Rectal smooth muscle tissue (tissue), 1 donor: ENCODE measurements around the gene CNTNAP5.

Experiments used
- H3K27ac ChIP-seq: one replicate; pipeline ENCODE4 v1.7.0; 2013; ENCODE audit warnings: low read depth, low read length, inconsistent platforms
- H3K27me3 ChIP-seq: one replicate; pipeline ENCODE4 v1.7.0; 2013; ENCODE audit warnings: low read length; ENCODE audit not compliant: control insufficient read depth, insufficient read depth
- H3K36me3 ChIP-seq: one replicate; pipeline ENCODE4 v1.7.0; 2013; ENCODE audit warnings: low read length; ENCODE audit not compliant: control insufficient read depth, insufficient read depth
- H3K4me1 ChIP-seq: one replicate; pipeline ENCODE4 v1.7.0; 2013; ENCODE audit warnings: low read length; ENCODE audit not compliant: control insufficient read depth, insufficient read depth
- H3K4me3 ChIP-seq: one replicate; pipeline ENCODE4 v1.7.0; 2013; ENCODE audit warnings: low read length
- H3K9ac ChIP-seq: one replicate; pipeline ENCODE4 v1.7.0; 2013; ENCODE audit warnings: low read length

The CNTNAP5 gene

GRCh38 chr2:124289615-124290014 lies 264.5 kb downstream of the CNTNAP5 start:
- Histone ChIP-seq H3K4me1 (no peaks in the 10 kb centered on the region), H3K27me3 (no peaks in the 10 kb centered on the region), H3K4me3 (no peak overlapping the region)

GRCh38 chr2:124296470-124296869 lies 271.4 kb downstream of the CNTNAP5 start:
- no peaks in the 10 kb centered on the region for H3K36me3 ChIP-seq
- H3K4me3 ChIP-seq: no peak overlapping the region
- no peaks in the 10 kb centered on the region for H3K4me1 ChIP-seq
- no peak overlapping the region for H3K9ac ChIP-seq
- no peak overlapping the region for H3K27ac ChIP-seq
- H3K27me3 ChIP-seq: no peaks in the 10 kb centered on the region

More at GRCh38 chr2:124289615-124290014, 264.5 kb downstream of the CNTNAP5 start:
- no peak overlapping the region for H3K9ac ChIP-seq
- no peak overlapping the region for H3K27ac ChIP-seq
- no peaks in the 10 kb centered on the region for H3K36me3 ChIP-seq

- H3K27ac ChIP-seq: no peak overlapping the region
Observed at GRCh38 chr2:124301915-124302314, 276.8 kb downstream of the CNTNAP5 start.

GRCh38 chr2:124308319-124309062 lies 283.4 kb downstream of the CNTNAP5 start:
- no peak overlapping the region for H3K9ac ChIP-seq
- H3K27ac ChIP-seq: no peak overlapping the region
- no peak overlapping the region for H3K4me3 ChIP-seq
- H3K27me3 ChIP-seq: no peaks in the 10 kb centered on the region
- no peaks in the 10 kb centered on the region for H3K36me3 ChIP-seq
- no peaks in the 10 kb centered on the region for H3K4me1 ChIP-seq

More at GRCh38 chr2:124301915-124302314, 276.8 kb downstream of the CNTNAP5 start:
- Histone ChIP-seq H3K27me3 (no peaks in the 10 kb centered on the region), H3K9ac (no peak overlapping the region), H3K36me3 (no peaks in the 10 kb centered on the region), H3K4me1 (no peaks in the 10 kb centered on the region), H3K4me3 (no peak overlapping the region)

- Histone ChIP-seq H3K27me3 (no peaks in the 10 kb centered on the region), H3K36me3 (no peaks in the 10 kb centered on the region), H3K27ac (no peak overlapping the region), H3K4me3 (no peak overlapping the region), H3K9ac (no peak overlapping the region), H3K4me1 (no peaks in the 10 kb centered on the region)
Observed at GRCh38 chr2:124309563-124310138, 284.6 kb downstream of the CNTNAP5 start.

- no peak overlapping the region for H3K4me3 ChIP-seq
- no peak overlapping the region for H3K27ac ChIP-seq
- no peak overlapping the region for H3K9ac ChIP-seq
- no peaks in the 10 kb centered on the region for H3K36me3 ChIP-seq
- no peaks in the 10 kb centered on the region for H3K27me3 ChIP-seq
- H3K4me1 ChIP-seq: no peaks in the 10 kb centered on the region
Observed at GRCh38 chr2:124310671-124311070, 285.6 kb downstream of the CNTNAP5 start.

GRCh38 chr2:124314084-124314483 lies 289.0 kb downstream of the CNTNAP5 start:
- Histone ChIP-seq H3K4me1 (no peaks in the 10 kb centered on the region), H3K36me3 (no peaks in the 10 kb centered on the region), H3K27ac (no peak overlapping the region), H3K4me3 (no peak overlapping the region), H3K9ac (no peak overlapping the region), H3K27me3 (no peaks in the 10 kb centered on the region)

- Histone ChIP-seq H3K27ac (no peak overlapping the region), H3K9ac (no peak overlapping the region), H3K4me3 (no peak overlapping the region), H3K36me3 (no peaks in the 10 kb centered on the region), H3K4me1 (no peaks in the 10 kb centered on the region), H3K27me3 (no peaks in the 10 kb centered on the region)
Observed at GRCh38 chr2:124315221-124315880, 290.3 kb downstream of the CNTNAP5 start.

GRCh38 chr2:124316133-124316532 lies 291.0 kb downstream of the CNTNAP5 start:
- Histone ChIP-seq H3K36me3 (no peaks in the 10 kb centered on the region), H3K9ac (no peak overlapping the region), H3K4me1 (no peaks in the 10 kb centered on the region), H3K27me3 (no peaks in the 10 kb centered on the region), H3K27ac (no peak overlapping the region), H3K4me3 (no peak overlapping the region)

- Histone ChIP-seq H3K27me3 (no peaks in the 10 kb centered on the region), H3K36me3 (no peaks in the 10 kb centered on the region)
Observed at GRCh38 chr2:124316881-124317605, 292.0 kb downstream of the CNTNAP5 start.

GRCh38 chr2:124317628-124318027 lies 292.5 kb downstream of the CNTNAP5 start:
- no peak overlapping the region for H3K4me3 ChIP-seq
- no peak overlapping the region for H3K27ac ChIP-seq
- no peaks in the 10 kb centered on the region for H3K36me3 ChIP-seq
- H3K4me1 ChIP-seq: no peaks in the 10 kb centered on the region
- no peak overlapping the region for H3K9ac ChIP-seq
- H3K27me3 ChIP-seq: no peaks in the 10 kb centered on the region

More at GRCh38 chr2:124316881-124317605, 292.0 kb downstream of the CNTNAP5 start:
- H3K4me1 ChIP-seq: no peaks in the 10 kb centered on the region
- H3K27ac ChIP-seq: no peak overlapping the region
- H3K9ac ChIP-seq: no peak overlapping the region
- no peak overlapping the region for H3K4me3 ChIP-seq

- Histone ChIP-seq H3K4me3 (no peak overlapping the region), H3K4me1 (no peaks in the 10 kb centered on the region), H3K9ac (peak overlapping the region; percentile 2), H3K36me3 (no peaks in the 10 kb centered on the region), H3K27me3 (no peaks in the 10 kb centered on the region), H3K27ac (no peak overlapping the region)
Observed at GRCh38 chr2:124318913-124319312, 293.8 kb downstream of the CNTNAP5 start.
